HG02981 (cell line): Measurements from ENCODE around the gene TRAF4.
"Not testable (repeated sequence)": the region's sequence is repeated elsewhere in the genome, so short reads cannot be mapped to it uniquely, and the experiment has no call there.

Source experiments
- ATAC-seq: cut with Tn5 transposase; IDR thresholded peaks from one replicate; pipeline ENCODE4 v1.9.1; 2021; ENCODE audit warnings: mild to moderate bottlenecking, moderate library complexity; ENCODE audit not compliant: unreplicated experiment

TRAF4 gene

GRCh38 chr17:28714281-28714680 is 29.5 kb upstream of the TRAF4 start:
- no peak for ATAC-seq

GRCh38 chr17:28715217-28715616 is 28.6 kb upstream of the TRAF4 start:
- ATAC-seq: no peak

GRCh38 chr17:28716740-28717577 is 26.9 kb upstream of the TRAF4 start:
- no peak for ATAC-seq

- no peak for ATAC-seq
Observed at GRCh38 chr17:28717578-28718332, 26.1 kb upstream of the TRAF4 start, which contains the start of gene RAB34. Gene RAB34, minus strand, starts transcription at chr17:28717868. Its CDS starts 602 bp downstream, at chr17:28717266.

GRCh38 chr17:28718333-28719020 is 25.3 kb upstream of the TRAF4 start:
- ATAC-seq: no peak

- no peak for ATAC-seq
Observed at GRCh38 chr17:28719021-28719433, 24.8 kb upstream of the TRAF4 start.

- ATAC-seq: no peak
Observed at GRCh38 chr17:28720247-28720996, 23.4 kb upstream of the TRAF4 start.

- not testable (repeated sequence) for ATAC-seq
Observed at GRCh38 chr17:28720997-28721329, 22.8 kb upstream of the TRAF4 start.

- no peak for ATAC-seq
Observed at GRCh38 chr17:28722417-28723158, 21.2 kb upstream of the TRAF4 start.

GRCh38 chr17:28723159-28723835 is 20.5 kb upstream of the TRAF4 start:
- no peak for ATAC-seq

- ATAC-seq: not testable (repeated sequence)
Observed at GRCh38 chr17:28723836-28724499, 19.8 kb upstream of the TRAF4 start.

- ATAC-seq: no peak
Observed at GRCh38 chr17:28724500-28725165, 19.2 kb upstream of the TRAF4 start.

GRCh38 chr17:28725166-28725659 is 18.6 kb upstream of the TRAF4 start:
- no peak for ATAC-seq

GRCh38 chr17:28725660-28726225 is 18.1 kb upstream of the TRAF4 start:
- ATAC-seq: no peak

- no peak for ATAC-seq
Observed at GRCh38 chr17:28726226-28726626, 17.6 kb upstream of the TRAF4 start, which contains the start of gene TLCD1. Gene TLCD1, minus strand, starts transcription at chr17:28726233. Its CDS starts 136 bp downstream, at chr17:28726097.

GRCh38 chr17:28726627-28727491 is 17.0 kb upstream of the TRAF4 start:
- ATAC-seq: peak; percentile 32
